PFSK-1 (cell line): Measurements from ENCODE around the gene MTG1.

Experiments used
- SIN3A ChIP-seq: IDR thresholded peaks from 2 replicates; pipeline ENCODE4 v1.6.1; 2012; ENCODE audit warnings: mild to moderate bottlenecking, low read length, moderate library complexity, borderline replicate concordance; ENCODE audit not compliant: insufficient read depth
- TAF1 ChIP-seq: IDR thresholded peaks from 2 replicates; pipeline ENCODE4 v1.6.1; 2012; ENCODE audit warnings: low read length, control low read depth, borderline replicate concordance; ENCODE audit not compliant: insufficient read depth
- TF ChIP-seq, protein P1 (sequence below), 2 experiments: IDR thresholded peaks; 2 replicates each; pipeline versions ENCODE4 v1.6.1 to v1.8.0; 2011 to 2012; ENCODE audit warnings: low read depth in 2 of 2, low read length in 2 of 2, control low read depth in 1 of 2, inconsistent platforms in 1 of 2, mild to moderate bottlenecking in 1 of 2, moderate library complexity in 1 of 2; ENCODE audit not compliant: insufficient read depth in 1 of 2

DNA sequence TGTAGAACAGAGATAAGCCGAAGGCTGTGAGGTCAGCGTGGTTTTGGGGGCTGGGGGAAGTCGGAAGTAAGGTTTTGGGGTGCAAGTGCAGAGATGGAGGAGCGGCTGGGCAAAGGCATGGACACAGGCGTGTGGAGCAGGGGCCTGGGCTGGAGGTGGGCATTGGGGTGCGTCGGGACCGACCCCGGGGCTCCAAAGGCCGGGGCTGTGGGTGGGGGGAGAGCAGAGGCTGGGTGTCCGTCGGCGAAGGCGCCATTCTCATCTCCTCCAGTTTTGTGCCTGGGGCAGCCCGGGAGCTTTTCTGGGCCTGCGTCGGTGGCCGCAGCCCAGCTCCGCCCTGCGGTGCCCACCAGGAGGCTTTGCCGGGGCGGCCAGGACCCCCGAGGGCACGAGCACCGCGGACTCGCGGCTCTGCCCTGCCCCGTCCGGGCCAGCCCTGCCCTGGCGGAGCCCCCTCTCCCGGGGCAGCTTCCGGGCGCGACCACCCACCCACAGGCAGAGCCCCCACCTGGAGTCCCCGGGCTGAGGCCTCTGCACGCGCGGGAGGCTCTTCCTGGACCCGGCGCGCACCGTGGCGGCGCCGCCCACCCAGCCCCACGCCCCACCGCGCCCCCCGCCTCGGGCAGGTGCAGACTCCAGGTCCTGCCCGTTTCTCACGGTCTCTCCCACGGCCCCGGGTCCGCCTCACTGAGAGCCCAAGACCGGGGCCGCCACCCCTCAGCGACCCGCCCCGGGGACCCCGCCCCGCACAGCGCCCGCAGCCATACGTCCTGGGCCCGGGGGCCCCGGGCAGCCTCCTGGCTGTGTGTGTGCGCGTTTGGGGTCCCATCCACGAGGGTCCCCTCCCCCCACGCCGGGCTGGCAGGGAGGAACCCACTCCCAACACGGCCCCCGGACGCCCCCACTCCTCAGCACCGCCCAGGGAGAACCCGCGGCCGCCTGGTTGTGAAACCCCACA is 52.1 kb downstream of the MTG1 start:
- TF ChIP-seq TAF1 (no peak), SIN3A (no peak)
- TF ChIP-seq, protein P1, sequence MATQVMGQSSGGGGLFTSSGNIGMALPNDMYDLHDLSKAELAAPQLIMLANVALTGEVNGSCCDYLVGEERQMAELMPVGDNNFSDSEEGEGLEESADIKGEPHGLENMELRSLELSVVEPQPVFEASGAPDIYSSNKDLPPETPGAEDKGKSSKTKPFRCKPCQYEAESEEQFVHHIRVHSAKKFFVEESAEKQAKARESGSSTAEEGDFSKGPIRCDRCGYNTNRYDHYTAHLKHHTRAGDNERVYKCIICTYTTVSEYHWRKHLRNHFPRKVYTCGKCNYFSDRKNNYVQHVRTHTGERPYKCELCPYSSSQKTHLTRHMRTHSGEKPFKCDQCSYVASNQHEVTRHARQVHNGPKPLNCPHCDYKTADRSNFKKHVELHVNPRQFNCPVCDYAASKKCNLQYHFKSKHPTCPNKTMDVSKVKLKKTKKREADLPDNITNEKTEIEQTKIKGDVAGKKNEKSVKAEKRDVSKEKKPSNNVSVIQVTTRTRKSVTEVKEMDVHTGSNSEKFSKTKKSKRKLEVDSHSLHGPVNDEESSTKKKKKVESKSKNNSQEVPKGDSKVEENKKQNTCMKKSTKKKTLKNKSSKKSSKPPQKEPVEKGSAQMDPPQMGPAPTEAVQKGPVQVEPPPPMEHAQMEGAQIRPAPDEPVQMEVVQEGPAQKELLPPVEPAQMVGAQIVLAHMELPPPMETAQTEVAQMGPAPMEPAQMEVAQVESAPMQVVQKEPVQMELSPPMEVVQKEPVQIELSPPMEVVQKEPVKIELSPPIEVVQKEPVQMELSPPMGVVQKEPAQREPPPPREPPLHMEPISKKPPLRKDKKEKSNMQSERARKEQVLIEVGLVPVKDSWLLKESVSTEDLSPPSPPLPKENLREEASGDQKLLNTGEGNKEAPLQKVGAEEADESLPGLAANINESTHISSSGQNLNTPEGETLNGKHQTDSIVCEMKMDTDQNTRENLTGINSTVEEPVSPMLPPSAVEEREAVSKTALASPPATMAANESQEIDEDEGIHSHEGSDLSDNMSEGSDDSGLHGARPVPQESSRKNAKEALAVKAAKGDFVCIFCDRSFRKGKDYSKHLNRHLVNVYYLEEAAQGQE (IDR thresholded peaks at IDR 0.05; ENCODE audit: insufficient read depth in 1 of 2, low read depth in 2 of 2, low read length in 2 of 2): no peak
